Measurements from ENCODE around the gene OGDHL. TPM values are rescaled to one million over a fixed set of nuclear protein-coding genes. Genes with fewer than 3 reads are reported as not detected.

The OGDHL gene
- total RNA-seq, 2 experiments from 2014 or later: 0.12 to 0.37 TPM

- H3K4me3 Mint-ChIP-seq: no peak overlapping the region
Measured at GRCh38 chr10:49691588-49691987, 70.5 kb downstream of the OGDHL start.

GRCh38 chr10:49690698-49691356 lies 71.3 kb downstream of the OGDHL start:
- Mint-ChIP-seq H3K27ac (no peak overlapping the region), H3K9me3 (no peaks in the 10 kb centered on the region), H3K27me3 (ENCODE audit: low read depth) (peaks cover 52% of the 10 kb centered on the region), H3K4me1 (ENCODE audit: low read depth) (no peaks in the 10 kb centered on the region), H3K36me3 (ENCODE audit: low read depth) (no peaks in the 10 kb centered on the region), H3K4me3 (no peak overlapping the region)
- intact Hi-C loops (cut with micrococcal nuclease): no loop called here
- DNase-seq: no peak
- CTCF ChIA-PET: no interaction called here

More at GRCh38 chr10:49691588-49691987, 70.5 kb downstream of the OGDHL start:
- intact Hi-C loops (cut with micrococcal nuclease): no loop called here
- Mint-ChIP-seq H3K27ac (no peak overlapping the region), H3K27me3 (ENCODE audit: low read depth) (peaks cover 52% of the 10 kb centered on the region), H3K36me3 (ENCODE audit: low read depth) (no peaks in the 10 kb centered on the region), H3K4me1 (ENCODE audit: low read depth) (no peaks in the 10 kb centered on the region), H3K9me3 (no peaks in the 10 kb centered on the region)
- CTCF ChIA-PET: no interaction called here
- no peak for DNase-seq

GRCh38 chr10:49689882-49690510 lies 72.1 kb downstream of the OGDHL start:
- H3K4me3 Mint-ChIP-seq: no peak overlapping the region
- no peak overlapping the region for H3K27ac Mint-ChIP-seq
- H3K27me3 Mint-ChIP-seq (ENCODE audit: low read depth): peaks cover 52% of the 10 kb centered on the region
- DNase-seq: no peak
- CTCF ChIA-PET: no interaction called here
- peaks cover under 1% of the 10 kb centered on the region for H3K9me3 Mint-ChIP-seq
- intact Hi-C loops (cut with micrococcal nuclease): no loop called here
- no peaks in the 10 kb centered on the region for H3K4me1 Mint-ChIP-seq (ENCODE audit: low read depth)
- H3K36me3 Mint-ChIP-seq (ENCODE audit: low read depth): no peaks in the 10 kb centered on the region

- intact Hi-C loops (cut with micrococcal nuclease): no loop called here
- H3K27ac Mint-ChIP-seq: no peak overlapping the region
- CTCF ChIA-PET: no interaction called here
- no peak for DNase-seq
- peaks cover 1% of the 10 kb centered on the region for H3K9me3 Mint-ChIP-seq
- H3K27me3 Mint-ChIP-seq (ENCODE audit: low read depth): peaks cover 52% of the 10 kb centered on the region
- H3K36me3 Mint-ChIP-seq (ENCODE audit: low read depth): no peaks in the 10 kb centered on the region
- H3K4me1 Mint-ChIP-seq (ENCODE audit: low read depth): no peaks in the 10 kb centered on the region
- no peak overlapping the region for H3K4me3 Mint-ChIP-seq
Measured at GRCh38 chr10:49688920-49689319, 73.2 kb downstream of the OGDHL start.

- Mint-ChIP-seq H3K36me3 (ENCODE audit: low read depth) (no peaks in the 10 kb centered on the region), H3K9me3 (peaks cover 1% of the 10 kb centered on the region), H3K27me3 (ENCODE audit: low read depth) (peaks cover 49% of the 10 kb centered on the region), H3K4me1 (ENCODE audit: low read depth) (no peaks in the 10 kb centered on the region), H3K27ac (no peak overlapping the region), H3K4me3 (no peak overlapping the region)
- DNase-seq: no peak
- intact Hi-C loops (cut with micrococcal nuclease): no loop called here
- CTCF ChIA-PET: interaction anchor here (0.8 kb wide), 1 partner anchor 9 kb away, joined by 4 read pairs; no protein-coding TSS in a partner anchor
Measured at GRCh38 chr10:49688261-49688846, 73.8 kb downstream of the OGDHL start.

- no peaks in the 10 kb centered on the region for H3K36me3 Mint-ChIP-seq (ENCODE audit: low read depth)
- peaks cover 40% of the 10 kb centered on the region for H3K27me3 Mint-ChIP-seq (ENCODE audit: low read depth)
- intact Hi-C loops (cut with micrococcal nuclease): no loop called here
- CTCF ChIA-PET: interaction anchor here (0.6 to 1.3 kb wide), 2 partner anchors 36 to 92 kb away, joined by 3 to 4 read pairs; no protein-coding TSS in a partner anchor
- H3K4me1 Mint-ChIP-seq (ENCODE audit: low read depth): no peaks in the 10 kb centered on the region
- no peak overlapping the region for H3K27ac Mint-ChIP-seq
- no peak overlapping the region for H3K4me3 Mint-ChIP-seq
- H3K9me3 Mint-ChIP-seq: peaks cover 5% of the 10 kb centered on the region
- DNase-seq: no peak
Measured at GRCh38 chr10:49686651-49687050, 75.5 kb downstream of the OGDHL start.

Other genes with a start within 250 kb of the OGDHL start
- gene ERCC6, start 223.2 kb downstream of the OGDHL start, total RNA-seq: 10 to 100 TPM; 14.2 to 16.2 TPM
- gene SLC18A3, start 152.0 kb downstream of the OGDHL start, total RNA-seq: not detected
- gene CHAT, start 148.3 kb downstream of the OGDHL start, total RNA-seq: not detected
- gene C10orf53, start 82.7 kb downstream of the OGDHL start, total RNA-seq: not detected
- gene PARG, start 179.7 kb upstream of the OGDHL start, total RNA-seq: 10 to 100 TPM; 25.4 to 27.2 TPM
- 10 to 100 TPM; 18.6 to 18.9 TPM for gene TIMM23B, start 179.7 kb upstream of the OGDHL start, total RNA-seq
- 10 to 100 TPM; 11.6 to 12.8 TPM for gene AGAP6, start 226.1 kb upstream of the OGDHL start, total RNA-seq